K562 (cell line): ENCODE data around the gene SLC25A45. TPM values are rescaled to one million over a fixed set of nuclear protein-coding genes. Genes with fewer than 3 reads are reported as not detected.

Experiments
- ATAC-seq: fragments of 200-7000 bp; cut with Tn5 transposase; 3 replicates; pipeline ENCODE4 v1.9.1; 2020; ENCODE audit warnings: moderate library complexity
- BruUV-seq: library from RNA; stranded (reverse); fragments of 400-500 nt; replicated peaks from 2 replicates; lab custom pipeline; 2021; lab: Mats Ljungman, UMichigan
- CTCF ChIA-PET: fragments of 300-600 bp; formaldehyde crosslinking; extraction: SDS; loops from one replicate; lab custom pipeline; 2021; ENCODE audit warnings: low intra/inter-chr PET ratio; lab: Yijun Ruan, JAX
- POLR2A ChIA-PET: fragments of 300-600, 350-650 bp; sonication (Branson Sonifier 250); formaldehyde crosslinking; extraction: SDS; loops from one replicate; lab custom pipeline; 2021; ENCODE audit warnings: antibody characterized with exemption, inconsistent platforms; lab: Yijun Ruan, JAX
- DNase-seq, 4 experiments: peaks; one replicate each; pipeline versions ENCODE4 v3.0.0 to v3.0.0-alpha.2; 2011 to 2018; ENCODE audit warnings: low spot score in 3 of 4, mixed read lengths in 3 of 4; ENCODE audit errors: extremely low read depth in 1 of 4
- FAIRE-seq: peaks from 2 replicates; lab custom pipeline; 2011; peaks lifted over from hg19 to GRCh38; lab: Jason Lieb, UNC
- H2AFZ ChIP-seq: 2 replicates; pipeline ENCODE4 v1.6.0; 2011; ENCODE audit warnings: low read depth, low read length, control low read depth, inconsistent platforms
- H3K27ac ChIP-seq: fragments of 200-600 bp; 3 replicates; pipeline ENCODE4 v1.8.0; 2011; ENCODE audit warnings: low read depth, mild to moderate bottlenecking, control low read depth, inconsistent platforms, low read length, moderate library complexity, mixed read lengths; ENCODE audit errors: extremely low read depth
- H3K27me3 ChIP-seq, 2 experiments: fragments of 300-600 bp in 1 of 2; 2 replicates in 1 of 2; 3 replicates in 1 of 2; pipeline versions ENCODE4 v1.6.0 to v1.8.0; 2011; ENCODE audit warnings: inconsistent platforms in 2 of 2, low read length in 2 of 2, mild to moderate bottlenecking in 1 of 2, mixed read lengths in 1 of 2, moderate library complexity in 1 of 2; ENCODE audit not compliant: control insufficient read depth in 2 of 2, insufficient read depth in 2 of 2
- H3K36me3 ChIP-seq: fragments of 300-600 bp; 3 replicates; pipeline ENCODE4 v1.8.0; 2011; ENCODE audit warnings: mild to moderate bottlenecking, low read length, inconsistent platforms; ENCODE audit not compliant: control insufficient read depth, insufficient read depth
- H3K4me1 ChIP-seq, 2 experiments: fragments of 200-600 bp in 1 of 2; replicated peaks in 1 of 2; 2 replicates in 1 of 2; 3 replicates in 1 of 2; pipeline versions ENCODE4 v1.5.1 to v1.8.0; 2011; ENCODE audit warnings: inconsistent platforms in 2 of 2, low read length in 2 of 2, mild to moderate bottlenecking in 1 of 2, mixed read lengths in 1 of 2, moderate library complexity in 1 of 2; ENCODE audit not compliant: control insufficient read depth in 2 of 2, insufficient read depth in 2 of 2
- H3K4me2 ChIP-seq: 2 replicates; pipeline ENCODE4 v1.6.1; 2011; ENCODE audit warnings: low read length, control low read depth, inconsistent platforms, mixed read lengths; ENCODE audit not compliant: insufficient read depth
- H3K4me3 ChIP-seq: fragments of 200-600 bp; sonication (generic), shearing (Covaris generic); 2 replicates; pipeline ENCODE4 v1.5.1; 2016; ENCODE audit warnings: control low read depth, inconsistent platforms
- H3K79me2 ChIP-seq: fragments of 200-600 bp; 3 replicates; pipeline ENCODE4 v1.8.0; 2011; ENCODE audit warnings: low read length, inconsistent platforms; ENCODE audit not compliant: control insufficient read depth, insufficient read depth
- H3K9ac ChIP-seq, 2 experiments: 2 replicates each; pipeline versions ENCODE4 v1.6.0 to v1.6.1; 2011; ENCODE audit warnings: low read depth in 2 of 2, low read length in 2 of 2, control low read depth in 1 of 2, inconsistent platforms in 1 of 2, mild to moderate bottlenecking in 1 of 2, mixed read lengths in 1 of 2; ENCODE audit not compliant: insufficient read depth in 1 of 2
- H3K9me1 ChIP-seq: one replicate; pipeline ENCODE4 v1.6.0; 2011; ENCODE audit warnings: inconsistent platforms, mild to moderate bottlenecking, low read length, moderate library complexity; ENCODE audit not compliant: control insufficient read depth, insufficient read depth
- H3K9me3 ChIP-seq: replicated peaks from 2 replicates; pipeline ENCODE4 v1.5.1; 2011; ENCODE audit warnings: low read depth, low read length, inconsistent platforms; ENCODE audit not compliant: control insufficient read depth, insufficient read depth
- H4K20me1 ChIP-seq: replicated peaks from 2 replicates; pipeline ENCODE4 v1.6.1; 2011; ENCODE audit warnings: low read length, inconsistent platforms, mixed read lengths; ENCODE audit not compliant: control insufficient read depth, insufficient read depth
- CREB3L1 ChIP-seq: fragments of 450-650 bp; IDR thresholded peaks from 2 replicates; pipeline ENCODE4 v1.6.1; 2014; ENCODE audit warnings: low read depth, mild to moderate bottlenecking, moderate library complexity, borderline replicate concordance
- CTBP1 ChIP-seq: fragments of 450-650 bp; IDR thresholded peaks from 2 replicates; pipeline ENCODE4 v1.6.1; 2016; ENCODE audit warnings: borderline replicate concordance
- ELF4 ChIP-seq: fragments of 450-650 bp; formaldehyde crosslinking; IDR thresholded peaks from 2 replicates; pipeline ENCODE4 v1.4.0; 2022; ENCODE audit warnings: missing genetic modification characterization
- HCFC1 ChIP-seq: IDR thresholded peaks from 2 replicates; pipeline ENCODE4 v1.6.1; 2012; ENCODE audit warnings: low read depth, low read length, improper control_type of control experiment
- KAT8 ChIP-seq: fragments of 450-650 bp; IDR thresholded peaks from 2 replicates; pipeline ENCODE4 v1.6.1; 2016; ENCODE audit warnings: low read depth, mild to moderate bottlenecking
- NFYB ChIP-seq: IDR thresholded peaks from 2 replicates; pipeline ENCODE4 v1.6.1; 2011; ENCODE audit warnings: mild to moderate bottlenecking, moderate library complexity; ENCODE audit not compliant: insufficient read length; ENCODE audit errors: extremely low read depth
- PHF21A ChIP-seq: fragments of 450-650 bp; IDR thresholded peaks from 2 replicates; pipeline ENCODE4 v1.6.1; 2017; ENCODE audit warnings: low read depth, borderline replicate concordance
- PPARD ChIP-seq: fragments of 250-450 bp; sonication (Bioruptor Pico); IDR thresholded peaks from 2 replicates; pipeline ENCODE4 v1.8.0; 2022; ENCODE audit warnings: inconsistent platforms, mild to moderate bottlenecking, moderate library complexity
- TCF7L2 ChIP-seq: fragments of 150-350 bp; IDR thresholded peaks from 2 replicates; pipeline ENCODE4 v1.6.1; 2016; ENCODE audit warnings: low read depth, mild to moderate bottlenecking, low read length, moderate library complexity
- ZBTB2 ChIP-seq: fragments of 450-650 bp; IDR thresholded peaks from 2 replicates; pipeline ENCODE4 v1.6.1; 2016; ENCODE audit warnings: antibody characterized with exemption
- ZNF174 ChIP-seq: fragments of 250-450 bp; sonication (Bioruptor Pico); IDR thresholded peaks from 2 replicates; pipeline ENCODE4 v1.4.0; 2020; ENCODE audit warnings: mild to moderate bottlenecking
- ZNF551 ChIP-seq: fragments of 250-450 bp; sonication (Bioruptor Pico); IDR thresholded peaks from 2 replicates; pipeline ENCODE4 v1.5.0; 2021; ENCODE audit warnings: mild to moderate bottlenecking, moderate library complexity
- ZNF695 ChIP-seq: fragments of 450-650 bp; formaldehyde crosslinking; IDR thresholded peaks from 2 replicates; pipeline ENCODE4 v1.4.0; 2020; ENCODE audit warnings: mild to moderate bottlenecking, moderate library complexity
- WGBS: fragments of 100-300 bp; shearing (Covaris generic); methylation state at CpG from one replicate; pipeline ENCODE4 v1.1.6; 2016; ENCODE audit warnings: low coverage, mixed read lengths; ENCODE audit not compliant: insufficient coverage; ENCODE audit errors: missing lambda C conversion rate; 5-methylcytosine and 5-hydroxymethylcytosine counted together
- in situ Hi-C: fragments of 300-500 bp; cut with MboI; formaldehyde crosslinking; loops from 4 replicates; pipeline ENCODE4 v1.15.0; 2018; ENCODE audit warnings: inconsistent platforms, mixed read lengths
- intact Hi-C: fragments of 100-400 bp; cut with micrococcal nuclease; formaldehyde crosslinking; loops from 2 replicates; pipeline ENCODE4 v1.14.2; 2022
- polyA plus RNA-seq, 8 experiments: library from polyadenylated mRNA; depleted of rRNA in 4 of 8; stranded (reverse) in 5 of 8; unstranded in 3 of 8; fragments of >200 nt; fragmentation: Nextera tagmentation in 2 of 8; fragmentation: Illumina TruSeq in 1 of 8; extraction: Ambion mirVana in 2 of 8; extraction: Trizol in 1 of 8; gene quantifications; 2 replicates each; pipeline versions ENCODE4 v1.2.1 to v1.2.3, GENCODE V29; 2011 to 2014; ENCODE audit warnings: inconsistent platforms in 1 of 8, missing spikeins in 1 of 8
- total RNA-seq, 7 experiments: library from RNA; depleted of rRNA in 6 of 7; stranded (reverse); fragments of >200 nt in 6 of 7; fragmentation: Illumina TruSeq in 2 of 7; extraction: Trizol in 2 of 7; gene quantifications; 2 replicates each; pipeline versions ENCODE4 v1.2.1 to v1.2.3, GENCODE V29; 2011 to 2021; ENCODE audit warnings: low replicate concordance in 1 of 7
- TF ChIP-seq, protein P1 (sequence below): sonication (generic); formaldehyde crosslinking; IDR thresholded peaks from 2 replicates; pipeline ENCODE4 v1.9.0; 2022; ENCODE audit warnings: mild to moderate bottlenecking, missing genetic modification reagents
- TF ChIP-seq, protein P2 (sequence below): fragments of 450-650 bp; IDR thresholded peaks from 2 replicates; pipeline ENCODE4 v1.7.1; 2018; ENCODE audit warnings: mild to moderate bottlenecking, low read depth; ENCODE audit not compliant: partially characterized antibody

Gene SLC25A45
- total and polyA plus RNA-seq, 9 of the 15 experiments (the other 6 are each of a cell fraction or from before 2014, with no cell fraction given), result 0.15 to 2.3 (median 0.68) TPM

DNA sequence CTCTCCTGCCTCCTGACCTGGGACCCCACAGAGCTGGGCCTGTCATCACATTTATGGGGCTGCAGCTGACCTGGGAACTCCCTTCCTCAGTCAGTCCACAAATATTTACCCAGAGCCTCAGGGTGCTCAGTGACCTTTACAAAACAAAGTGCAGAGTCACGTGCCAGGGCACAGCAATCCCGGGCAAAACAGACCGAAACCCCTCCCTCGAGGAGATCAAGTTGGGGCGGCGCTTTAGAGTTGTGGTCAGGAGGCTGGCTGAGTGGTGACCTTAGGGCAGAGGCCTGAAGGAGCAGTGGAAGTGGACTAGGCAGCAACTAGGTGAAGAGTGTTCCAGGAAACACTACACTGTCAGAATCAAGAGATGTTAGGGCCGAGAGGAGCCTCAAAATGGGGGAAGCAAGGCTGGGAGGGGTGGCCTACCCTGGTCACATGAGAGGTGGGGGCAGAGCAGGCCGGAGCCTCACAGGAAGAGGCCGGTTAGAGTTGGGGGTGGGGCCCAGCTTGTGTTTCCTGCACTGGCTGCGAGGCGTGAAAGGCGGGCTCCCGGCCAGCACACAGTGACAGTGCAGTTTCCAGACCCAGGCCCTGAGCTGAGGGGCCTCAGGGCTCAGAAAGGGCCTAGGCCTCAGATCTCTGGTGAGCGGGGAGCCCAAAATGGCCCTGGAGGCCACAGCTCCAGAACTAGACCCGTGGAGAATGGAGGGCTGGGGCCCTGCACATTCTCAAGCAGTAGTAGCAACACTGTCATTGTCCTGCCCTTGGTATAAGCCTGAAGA lies 36.4 kb upstream of the SLC25A45 start:
- CTCF ChIA-PET, result interaction anchor here (0.5 kb wide), 1 partner anchor 87 kb away, joined by 3 read pairs; no protein-coding TSS in a partner anchor
- H4K20me1 ChIP-seq, result peaks cover 12% of the 10 kb centered on the region
- peaks cover 12% of the 10 kb centered on the region for H3K36me3 ChIP-seq
- H3K4me2 ChIP-seq, result peak overlapping the region; percentile 91
- in situ Hi-C loops (loop anchor here (5.0 kb wide), 1 partner anchor 93 kb away; no protein-coding TSS in a partner anchor), intact Hi-C loops (no loop called here)
- ATAC-seq (peak; percentile 57), FAIRE-seq (peak; percentile 97), DNase-seq (peak; percentile 85 to 99 (median 89))
- H3K27ac ChIP-seq, result peak overlapping the region; percentile 98
- no peaks in the 10 kb centered on the region for H3K9me3 ChIP-seq
- H2AFZ ChIP-seq, result peak overlapping the region; percentile 70
- peak overlapping the region; percentile 43 for H3K4me3 ChIP-seq
- WGBS, result under 1% methylated on average over 15 of the region's 15 CpGs
- peak overlapping the region; percentile 88 to 98 for H3K9ac ChIP-seq
- peaks cover 73% of the 10 kb centered on the region for H3K79me2 ChIP-seq
- H3K4me1 ChIP-seq, result peaks cover 51 to 75% of the 10 kb centered on the region in 2 experiments
- no TSS peak for BruUV-seq
- H3K27me3 ChIP-seq, result no peaks in the 10 kb centered on the region
- no peaks in the 10 kb centered on the region for H3K9me1 ChIP-seq
- POLR2A ChIA-PET, result interaction anchor here (0.5 to 17.3 kb wide), 16 partner anchors 6 to 169 kb away, joined by 3 to 1349 read pairs (median 6); partner anchors contain the start of genes FRMD8, MALAT1, NEAT1 and SLC25A45
- TF ChIP-seq ZNF174 (CRISPR knock-in tag), result no peak
- TF ChIP-seq ELF4 (CRISPR knock-in tag), result peak; percentile 17; the same call in 1 of the 2 replicates
- TF ChIP-seq HCFC1, result 0 out of 2 replicates have a peak, but pooled peaks have one; percentile 22
- no peak for TF ChIP-seq KAT8
- TF ChIP-seq PHF21A, result no peak
- peak; percentile 60; the same call in 1 of the 2 replicates for TF ChIP-seq CREB3L1
- TF ChIP-seq ZNF551 (CRISPR knock-in tag), result no peak
- no peak for TF ChIP-seq PPARD (CRISPR knock-in tag)
- no peak; the same call in 1 of the 2 replicates for TF ChIP-seq ZNF695 (CRISPR knock-in tag)
- TF ChIP-seq, protein P1, sequence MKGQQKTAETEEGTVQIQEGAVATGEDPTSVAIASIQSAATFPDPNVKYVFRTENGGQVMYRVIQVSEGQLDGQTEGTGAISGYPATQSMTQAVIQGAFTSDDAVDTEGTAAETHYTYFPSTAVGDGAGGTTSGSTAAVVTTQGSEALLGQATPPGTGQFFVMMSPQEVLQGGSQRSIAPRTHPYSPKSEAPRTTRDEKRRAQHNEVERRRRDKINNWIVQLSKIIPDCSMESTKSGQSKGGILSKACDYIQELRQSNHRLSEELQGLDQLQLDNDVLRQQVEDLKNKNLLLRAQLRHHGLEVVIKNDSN, result peak; percentile 96
- no peak for TF ChIP-seq NFYB
- no peak for TF ChIP-seq TCF7L2
- TF ChIP-seq CTBP1, result peak; percentile 80
- TF ChIP-seq, protein P2, sequence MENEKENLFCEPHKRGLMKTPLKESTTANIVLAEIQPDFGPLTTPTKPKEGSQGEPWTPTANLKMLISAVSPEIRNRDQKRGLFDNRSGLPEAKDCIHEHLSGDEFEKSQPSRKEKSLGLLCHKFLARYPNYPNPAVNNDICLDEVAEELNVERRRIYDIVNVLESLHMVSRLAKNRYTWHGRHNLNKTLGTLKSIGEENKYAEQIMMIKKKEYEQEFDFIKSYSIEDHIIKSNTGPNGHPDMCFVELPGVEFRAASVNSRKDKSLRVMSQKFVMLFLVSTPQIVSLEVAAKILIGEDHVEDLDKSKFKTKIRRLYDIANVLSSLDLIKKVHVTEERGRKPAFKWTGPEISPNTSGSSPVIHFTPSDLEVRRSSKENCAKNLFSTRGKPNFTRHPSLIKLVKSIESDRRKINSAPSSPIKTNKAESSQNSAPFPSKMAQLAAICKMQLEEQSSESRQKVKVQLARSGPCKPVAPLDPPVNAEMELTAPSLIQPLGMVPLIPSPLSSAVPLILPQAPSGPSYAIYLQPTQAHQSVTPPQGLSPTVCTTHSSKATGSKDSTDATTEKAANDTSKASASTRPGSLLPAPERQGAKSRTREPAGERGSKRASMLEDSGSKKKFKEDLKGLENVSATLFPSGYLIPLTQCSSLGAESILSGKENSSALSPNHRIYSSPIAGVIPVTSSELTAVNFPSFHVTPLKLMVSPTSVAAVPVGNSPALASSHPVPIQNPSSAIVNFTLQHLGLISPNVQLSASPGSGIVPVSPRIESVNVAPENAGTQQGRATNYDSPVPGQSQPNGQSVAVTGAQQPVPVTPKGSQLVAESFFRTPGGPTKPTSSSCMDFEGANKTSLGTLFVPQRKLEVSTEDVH, result peak; percentile 67
- TF ChIP-seq ZBTB2, result no peak
